Measurements from ENCODE around the gene RBM33. TPM values are rescaled to one million over a fixed set of nuclear protein-coding genes. Genes with fewer than 3 reads are reported as not detected.

The RBM33 gene
- total and polyA plus RNA-seq, 2 of the 13 experiments (the other 11 are each of a cell fraction or from before 2014, with no cell fraction given): 12.4 to 28.9 TPM

DNA sequence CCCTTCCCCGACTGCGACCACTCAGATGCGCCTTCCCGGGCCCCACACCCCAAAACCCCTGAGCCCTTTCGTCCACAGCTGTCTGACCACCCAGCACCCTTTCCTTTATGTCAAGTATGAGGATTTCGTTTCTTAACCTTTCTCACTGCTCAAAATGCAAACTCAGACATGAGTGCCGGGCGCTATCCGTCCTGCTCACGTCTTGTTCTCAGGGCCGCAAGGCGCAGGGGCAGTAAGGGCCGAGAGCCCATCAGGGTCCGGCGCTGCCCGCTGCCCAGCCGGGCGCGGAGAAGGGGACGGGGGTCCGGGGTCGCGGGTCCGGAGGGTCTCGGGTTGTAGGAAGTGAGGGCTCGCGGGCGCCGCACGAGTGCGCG, 670 bp upstream of the RBM33 start (continued):
- TF ChIP-seq, protein P1, sequence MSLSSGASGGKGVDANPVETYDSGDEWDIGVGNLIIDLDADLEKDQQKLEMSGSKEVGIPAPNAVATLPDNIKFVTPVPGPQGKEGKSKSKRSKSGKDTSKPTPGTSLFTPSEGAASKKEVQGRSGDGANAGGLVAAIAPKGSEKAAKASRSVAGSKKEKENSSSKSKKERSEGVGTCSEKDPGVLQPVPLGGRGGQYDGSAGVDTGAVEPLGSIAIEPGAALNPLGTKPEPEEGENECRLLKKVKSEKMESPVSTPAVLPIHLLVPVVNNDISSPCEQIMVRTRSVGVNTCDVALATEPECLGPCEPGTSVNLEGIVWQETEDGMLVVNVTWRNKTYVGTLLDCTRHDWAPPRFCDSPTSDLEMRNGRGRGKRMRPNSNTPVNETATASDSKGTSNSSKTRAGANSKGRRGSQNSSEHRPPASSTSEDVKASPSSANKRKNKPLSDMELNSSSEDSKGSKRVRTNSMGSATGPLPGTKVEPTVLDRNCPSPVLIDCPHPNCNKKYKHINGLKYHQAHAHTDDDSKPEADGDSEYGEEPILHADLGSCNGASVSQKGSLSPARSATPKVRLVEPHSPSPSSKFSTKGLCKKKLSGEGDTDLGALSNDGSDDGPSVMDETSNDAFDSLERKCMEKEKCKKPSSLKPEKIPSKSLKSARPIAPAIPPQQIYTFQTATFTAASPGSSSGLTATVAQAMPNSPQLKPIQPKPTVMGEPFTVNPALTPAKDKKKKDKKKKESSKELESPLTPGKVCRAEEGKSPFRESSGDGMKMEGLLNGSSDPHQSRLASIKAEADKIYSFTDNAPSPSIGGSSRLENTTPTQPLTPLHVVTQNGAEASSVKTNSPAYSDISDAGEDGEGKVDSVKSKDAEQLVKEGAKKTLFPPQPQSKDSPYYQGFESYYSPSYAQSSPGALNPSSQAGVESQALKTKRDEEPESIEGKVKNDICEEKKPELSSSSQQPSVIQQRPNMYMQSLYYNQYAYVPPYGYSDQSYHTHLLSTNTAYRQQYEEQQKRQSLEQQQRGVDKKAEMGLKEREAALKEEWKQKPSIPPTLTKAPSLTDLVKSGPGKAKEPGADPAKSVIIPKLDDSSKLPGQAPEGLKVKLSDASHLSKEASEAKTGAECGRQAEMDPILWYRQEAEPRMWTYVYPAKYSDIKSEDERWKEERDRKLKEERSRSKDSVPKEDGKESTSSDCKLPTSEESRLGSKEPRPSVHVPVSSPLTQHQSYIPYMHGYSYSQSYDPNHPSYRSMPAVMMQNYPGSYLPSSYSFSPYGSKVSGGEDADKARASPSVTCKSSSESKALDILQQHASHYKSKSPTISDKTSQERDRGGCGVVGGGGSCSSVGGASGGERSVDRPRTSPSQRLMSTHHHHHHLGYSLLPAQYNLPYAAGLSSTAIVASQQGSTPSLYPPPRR (CRISPR knock-in tag; IDR thresholded peaks at IDR 0.05; ENCODE audit: borderline replicate concordance): 0 out of 2 replicates have a peak, but pooled peaks have one; percentile 33
- TF ChIP-seq, protein P2, sequence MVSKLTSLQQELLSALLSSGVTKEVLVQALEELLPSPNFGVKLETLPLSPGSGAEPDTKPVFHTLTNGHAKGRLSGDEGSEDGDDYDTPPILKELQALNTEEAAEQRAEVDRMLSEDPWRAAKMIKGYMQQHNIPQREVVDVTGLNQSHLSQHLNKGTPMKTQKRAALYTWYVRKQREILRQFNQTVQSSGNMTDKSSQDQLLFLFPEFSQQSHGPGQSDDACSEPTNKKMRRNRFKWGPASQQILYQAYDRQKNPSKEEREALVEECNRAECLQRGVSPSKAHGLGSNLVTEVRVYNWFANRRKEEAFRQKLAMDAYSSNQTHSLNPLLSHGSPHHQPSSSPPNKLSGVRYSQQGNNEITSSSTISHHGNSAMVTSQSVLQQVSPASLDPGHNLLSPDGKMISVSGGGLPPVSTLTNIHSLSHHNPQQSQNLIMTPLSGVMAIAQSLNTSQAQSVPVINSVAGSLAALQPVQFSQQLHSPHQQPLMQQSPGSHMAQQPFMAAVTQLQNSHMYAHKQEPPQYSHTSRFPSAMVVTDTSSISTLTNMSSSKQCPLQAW (CRISPR knock-in tag; IDR thresholded peaks at IDR 0.05): peak; percentile 16; the same call in 1 of the 2 replicates
- TF ChIP-seq, protein P3, sequence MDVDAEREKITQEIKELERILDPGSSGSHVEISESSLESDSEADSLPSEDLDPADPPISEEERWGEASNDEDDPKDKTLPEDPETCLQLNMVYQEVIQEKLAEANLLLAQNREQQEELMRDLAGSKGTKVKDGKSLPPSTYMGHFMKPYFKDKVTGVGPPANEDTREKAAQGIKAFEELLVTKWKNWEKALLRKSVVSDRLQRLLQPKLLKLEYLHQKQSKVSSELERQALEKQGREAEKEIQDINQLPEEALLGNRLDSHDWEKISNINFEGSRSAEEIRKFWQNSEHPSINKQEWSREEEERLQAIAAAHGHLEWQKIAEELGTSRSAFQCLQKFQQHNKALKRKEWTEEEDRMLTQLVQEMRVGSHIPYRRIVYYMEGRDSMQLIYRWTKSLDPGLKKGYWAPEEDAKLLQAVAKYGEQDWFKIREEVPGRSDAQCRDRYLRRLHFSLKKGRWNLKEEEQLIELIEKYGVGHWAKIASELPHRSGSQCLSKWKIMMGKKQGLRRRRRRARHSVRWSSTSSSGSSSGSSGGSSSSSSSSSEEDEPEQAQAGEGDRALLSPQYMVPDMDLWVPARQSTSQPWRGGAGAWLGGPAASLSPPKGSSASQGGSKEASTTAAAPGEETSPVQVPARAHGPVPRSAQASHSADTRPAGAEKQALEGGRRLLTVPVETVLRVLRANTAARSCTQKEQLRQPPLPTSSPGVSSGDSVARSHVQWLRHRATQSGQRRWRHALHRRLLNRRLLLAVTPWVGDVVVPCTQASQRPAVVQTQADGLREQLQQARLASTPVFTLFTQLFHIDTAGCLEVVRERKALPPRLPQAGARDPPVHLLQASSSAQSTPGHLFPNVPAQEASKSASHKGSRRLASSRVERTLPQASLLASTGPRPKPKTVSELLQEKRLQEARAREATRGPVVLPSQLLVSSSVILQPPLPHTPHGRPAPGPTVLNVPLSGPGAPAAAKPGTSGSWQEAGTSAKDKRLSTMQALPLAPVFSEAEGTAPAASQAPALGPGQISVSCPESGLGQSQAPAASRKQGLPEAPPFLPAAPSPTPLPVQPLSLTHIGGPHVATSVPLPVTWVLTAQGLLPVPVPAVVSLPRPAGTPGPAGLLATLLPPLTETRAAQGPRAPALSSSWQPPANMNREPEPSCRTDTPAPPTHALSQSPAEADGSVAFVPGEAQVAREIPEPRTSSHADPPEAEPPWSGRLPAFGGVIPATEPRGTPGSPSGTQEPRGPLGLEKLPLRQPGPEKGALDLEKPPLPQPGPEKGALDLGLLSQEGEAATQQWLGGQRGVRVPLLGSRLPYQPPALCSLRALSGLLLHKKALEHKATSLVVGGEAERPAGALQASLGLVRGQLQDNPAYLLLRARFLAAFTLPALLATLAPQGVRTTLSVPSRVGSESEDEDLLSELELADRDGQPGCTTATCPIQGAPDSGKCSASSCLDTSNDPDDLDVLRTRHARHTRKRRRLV (CRISPR knock-in tag; IDR thresholded peaks at IDR 0.05): 0 out of 2 replicates have a peak, but pooled peaks have one; percentile 47
- TF ChIP-seq, protein P4, sequence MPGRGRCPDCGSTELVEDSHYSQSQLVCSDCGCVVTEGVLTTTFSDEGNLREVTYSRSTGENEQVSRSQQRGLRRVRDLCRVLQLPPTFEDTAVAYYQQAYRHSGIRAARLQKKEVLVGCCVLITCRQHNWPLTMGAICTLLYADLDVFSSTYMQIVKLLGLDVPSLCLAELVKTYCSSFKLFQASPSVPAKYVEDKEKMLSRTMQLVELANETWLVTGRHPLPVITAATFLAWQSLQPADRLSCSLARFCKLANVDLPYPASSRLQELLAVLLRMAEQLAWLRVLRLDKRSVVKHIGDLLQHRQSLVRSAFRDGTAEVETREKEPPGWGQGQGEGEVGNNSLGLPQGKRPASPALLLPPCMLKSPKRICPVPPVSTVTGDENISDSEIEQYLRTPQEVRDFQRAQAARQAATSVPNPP (CRISPR knock-in tag; IDR thresholded peaks at IDR 0.05): 0 out of 2 replicates have a peak, but pooled peaks have one; percentile 4
- TF ChIP-seq ZNF343 (CRISPR knock-in tag; IDR thresholded peaks at IDR 0.05): peak; percentile 90; the same call in 1 of the 2 replicates
- peak; percentile 35; the same call in 1 of the 2 replicates for TF ChIP-seq ZNF556 (CRISPR knock-in tag; IDR thresholded peaks at IDR 0.05; ENCODE audit: borderline replicate concordance)
- TF ChIP-seq, protein P5, sequence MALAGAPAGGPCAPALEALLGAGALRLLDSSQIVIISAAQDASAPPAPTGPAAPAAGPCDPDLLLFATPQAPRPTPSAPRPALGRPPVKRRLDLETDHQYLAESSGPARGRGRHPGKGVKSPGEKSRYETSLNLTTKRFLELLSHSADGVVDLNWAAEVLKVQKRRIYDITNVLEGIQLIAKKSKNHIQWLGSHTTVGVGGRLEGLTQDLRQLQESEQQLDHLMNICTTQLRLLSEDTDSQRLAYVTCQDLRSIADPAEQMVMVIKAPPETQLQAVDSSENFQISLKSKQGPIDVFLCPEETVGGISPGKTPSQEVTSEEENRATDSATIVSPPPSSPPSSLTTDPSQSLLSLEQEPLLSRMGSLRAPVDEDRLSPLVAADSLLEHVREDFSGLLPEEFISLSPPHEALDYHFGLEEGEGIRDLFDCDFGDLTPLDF (CRISPR knock-in tag; IDR thresholded peaks at IDR 0.05): no peak
- peak; percentile 23 for TF ChIP-seq SRSF1 (optimal IDR thresholded peaks at IDR 0.05; ENCODE audit: low read depth, low read length)
- TF ChIP-seq CCAR2 (optimal IDR thresholded peaks at IDR 0.05; ENCODE audit: low read depth, low read length): no peak
